Thyroid gland (tissue), 4 donors: ENCODE measurements around the gene THOC7.

Source experiments
- POLR2A ChIP-seq, 2 donors: fragments of 450-650 bp; IDR thresholded peaks; one replicate each; pipeline ENCODE4 v1.6.1; 2017; ENCODE audit warnings: antibody characterized with exemption in 2 of 2, mild to moderate bottlenecking in 2 of 2, moderate library complexity in 1 of 2
- TF ChIP-seq, protein P1 (sequence below), 6 experiments: fragments of 200-600 bp in 3 of 6; fragments of 450-650 bp in 3 of 6; sonication (generic) in 3 of 6; IDR thresholded peaks; one replicate each; pipeline ENCODE4 v1.5.1; 2016 to 2019; ENCODE audit warnings: antibody characterized with exemption in 6 of 6, mild to moderate bottlenecking in 2 of 6, inconsistent platforms in 1 of 6, moderate library complexity in 1 of 6

DNA sequence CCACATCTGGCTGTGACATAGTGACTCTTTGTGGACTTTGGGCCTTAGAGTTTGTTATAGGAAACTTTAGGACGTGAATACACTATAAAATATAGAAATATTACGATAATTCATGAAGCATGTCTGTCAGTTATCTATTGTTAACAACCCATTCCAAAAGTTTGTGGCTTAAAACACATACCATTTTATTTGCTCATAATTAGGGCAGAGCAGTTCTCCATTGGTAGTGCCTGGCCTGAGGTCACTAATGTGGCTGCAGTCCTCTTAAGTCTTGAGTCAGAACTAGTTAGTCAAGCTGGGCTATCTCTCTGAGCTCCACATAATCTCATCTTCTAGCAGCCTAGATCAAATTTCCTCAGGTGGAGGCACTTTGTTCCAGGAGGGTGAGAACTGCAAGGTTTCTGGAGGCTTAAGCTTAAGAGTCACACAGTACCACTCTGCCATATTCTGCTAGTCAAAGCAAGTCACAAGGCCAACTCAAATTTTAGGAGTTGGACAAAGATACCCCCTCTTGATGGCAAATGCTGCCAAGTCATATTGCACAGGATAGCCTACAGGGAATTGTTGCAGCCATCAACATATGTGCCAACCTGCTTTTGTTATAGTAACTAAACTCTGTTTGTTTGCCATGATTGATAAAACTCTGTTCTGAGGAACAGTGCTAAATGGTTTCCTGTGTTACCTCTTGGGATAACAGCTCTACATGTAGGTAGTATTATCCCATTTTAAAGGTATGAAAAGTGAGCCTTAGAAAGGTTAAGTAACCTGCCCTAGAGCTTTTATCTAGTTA is 8.7 kb upstream of the THOC7 start:
- TF ChIP-seq, protein P1, sequence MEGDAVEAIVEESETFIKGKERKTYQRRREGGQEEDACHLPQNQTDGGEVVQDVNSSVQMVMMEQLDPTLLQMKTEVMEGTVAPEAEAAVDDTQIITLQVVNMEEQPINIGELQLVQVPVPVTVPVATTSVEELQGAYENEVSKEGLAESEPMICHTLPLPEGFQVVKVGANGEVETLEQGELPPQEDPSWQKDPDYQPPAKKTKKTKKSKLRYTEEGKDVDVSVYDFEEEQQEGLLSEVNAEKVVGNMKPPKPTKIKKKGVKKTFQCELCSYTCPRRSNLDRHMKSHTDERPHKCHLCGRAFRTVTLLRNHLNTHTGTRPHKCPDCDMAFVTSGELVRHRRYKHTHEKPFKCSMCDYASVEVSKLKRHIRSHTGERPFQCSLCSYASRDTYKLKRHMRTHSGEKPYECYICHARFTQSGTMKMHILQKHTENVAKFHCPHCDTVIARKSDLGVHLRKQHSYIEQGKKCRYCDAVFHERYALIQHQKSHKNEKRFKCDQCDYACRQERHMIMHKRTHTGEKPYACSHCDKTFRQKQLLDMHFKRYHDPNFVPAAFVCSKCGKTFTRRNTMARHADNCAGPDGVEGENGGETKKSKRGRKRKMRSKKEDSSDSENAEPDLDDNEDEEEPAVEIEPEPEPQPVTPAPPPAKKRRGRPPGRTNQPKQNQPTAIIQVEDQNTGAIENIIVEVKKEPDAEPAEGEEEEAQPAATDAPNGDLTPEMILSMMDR (IDR thresholded peaks at IDR 0.05) = no peak
- TF ChIP-seq POLR2A (IDR thresholded peaks at IDR 0.05) = no peak
